Neural progenitor cell (in vitro differentiated cells): ENCODE measurements around the gene LDB3.

Experiments used
- EZH2 ChIP-seq: fragments of 200-600 bp; sonication (generic); IDR thresholded peaks from 2 replicates; pipeline ENCODE4 v1.6.1; 2017; ENCODE audit warnings: antibody characterized with exemption, mild to moderate bottlenecking, moderate library complexity
- TF ChIP-seq, protein P1 (sequence below): fragments of 200-600 bp; sonication (generic); IDR thresholded peaks from 2 replicates; pipeline ENCODE4 v1.5.1; 2017; ENCODE audit warnings: antibody characterized with exemption, mild to moderate bottlenecking

DNA sequence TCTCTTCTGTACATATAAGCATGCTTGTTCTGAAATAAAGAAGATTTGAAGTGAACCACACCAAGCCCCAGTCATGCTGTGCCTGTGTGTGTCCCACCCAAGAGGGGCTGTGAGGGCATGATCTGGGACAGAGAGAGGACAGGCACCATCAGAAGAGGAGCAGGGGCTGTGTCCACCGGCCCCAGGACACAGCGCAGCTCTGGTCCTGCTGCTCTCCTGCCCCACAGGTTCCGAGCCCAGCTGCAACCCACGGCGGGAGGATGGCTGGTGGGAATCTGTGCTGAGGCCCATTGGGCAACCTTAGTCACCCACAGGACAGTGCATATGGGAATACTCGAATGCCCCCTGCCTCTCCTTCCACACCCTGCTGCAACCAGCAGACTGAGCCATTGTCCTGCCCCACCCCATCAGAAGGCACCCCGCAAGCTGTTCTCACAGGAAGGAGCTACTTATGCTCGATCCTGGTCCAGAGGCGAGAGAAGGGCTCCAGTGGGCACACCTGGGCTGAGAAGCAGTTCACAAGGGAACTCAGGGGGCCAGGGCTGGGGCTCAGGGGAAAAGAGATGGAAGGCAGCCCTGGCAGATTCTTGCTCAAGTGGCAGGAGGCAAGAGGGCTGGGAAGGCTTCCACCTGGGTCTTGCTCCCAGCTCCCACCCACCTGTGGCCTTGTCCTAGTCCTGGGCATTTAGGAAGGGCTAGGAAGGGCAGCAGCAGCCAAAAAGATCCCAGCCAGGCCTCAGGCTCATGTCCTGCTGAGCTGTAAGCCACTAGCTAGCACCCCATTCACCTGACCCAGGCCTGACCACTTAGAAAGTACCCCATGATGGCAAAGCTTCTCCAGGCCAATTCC is 31.9 kb downstream of the LDB3 start:
- TF ChIP-seq, protein P1, sequence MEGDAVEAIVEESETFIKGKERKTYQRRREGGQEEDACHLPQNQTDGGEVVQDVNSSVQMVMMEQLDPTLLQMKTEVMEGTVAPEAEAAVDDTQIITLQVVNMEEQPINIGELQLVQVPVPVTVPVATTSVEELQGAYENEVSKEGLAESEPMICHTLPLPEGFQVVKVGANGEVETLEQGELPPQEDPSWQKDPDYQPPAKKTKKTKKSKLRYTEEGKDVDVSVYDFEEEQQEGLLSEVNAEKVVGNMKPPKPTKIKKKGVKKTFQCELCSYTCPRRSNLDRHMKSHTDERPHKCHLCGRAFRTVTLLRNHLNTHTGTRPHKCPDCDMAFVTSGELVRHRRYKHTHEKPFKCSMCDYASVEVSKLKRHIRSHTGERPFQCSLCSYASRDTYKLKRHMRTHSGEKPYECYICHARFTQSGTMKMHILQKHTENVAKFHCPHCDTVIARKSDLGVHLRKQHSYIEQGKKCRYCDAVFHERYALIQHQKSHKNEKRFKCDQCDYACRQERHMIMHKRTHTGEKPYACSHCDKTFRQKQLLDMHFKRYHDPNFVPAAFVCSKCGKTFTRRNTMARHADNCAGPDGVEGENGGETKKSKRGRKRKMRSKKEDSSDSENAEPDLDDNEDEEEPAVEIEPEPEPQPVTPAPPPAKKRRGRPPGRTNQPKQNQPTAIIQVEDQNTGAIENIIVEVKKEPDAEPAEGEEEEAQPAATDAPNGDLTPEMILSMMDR, result no peak
- TF ChIP-seq EZH2, result no peak
